HCT116 (cell line): ENCODE results near the gene CYP2S1. TPM values are rescaled to one million over a fixed set of nuclear protein-coding genes. Genes with fewer than 3 reads are reported as not detected.

ENCODE experiments used
- ATAC-seq: fragments of 200-7000 bp; cut with Tn5 transposase; 2 replicates; pipeline ENCODE4 v1.9.1; 2020; ENCODE audit warnings: mild to moderate bottlenecking, moderate library complexity
- BruUV-seq: library from RNA; stranded (reverse); fragments of 400-500 nt; replicated peaks from 2 replicates; lab custom pipeline; 2021; lab: Mats Ljungman, UMichigan
- CTCF ChIA-PET: fragments of 300-600 bp; sonication (Branson Sonifier 250); formaldehyde crosslinking; loops from one replicate; lab custom pipeline; 2021; ENCODE audit warnings: antibody characterized with exemption; lab: Charles Lee
- POLR2A ChIA-PET: fragments of 300-600, 350-600 bp; sonication (Branson Sonifier 250); formaldehyde crosslinking; loops from one replicate; lab custom pipeline; 2021; ENCODE audit warnings: antibody characterized with exemption; lab: Charles Lee
- RAD21 ChIA-PET, 2 experiments: fragments of 300-600 bp; sonication (Branson Sonifier 250); formaldehyde crosslinking; loops; one replicate each; lab custom pipeline; 2023; ENCODE audit warnings: low total read pairs in 2 of 2; ENCODE audit not compliant: uncharacterized antibody in 2 of 2, unreplicated experiment in 2 of 2, low non-redundant PET in 1 of 2; lab: Charles Lee
- DNase-seq: peaks from one replicate; pipeline ENCODE4 v3.0.0-alpha.2; 2010; ENCODE audit warnings: low read depth, low spot score
- H2AFZ ChIP-seq: fragments of 200-600 bp; shearing (Covaris generic), sonication (generic); 2 replicates; pipeline ENCODE4 v1.6.1; 2017; ENCODE audit warnings: low read depth, mixed run types, mixed read lengths, antibody characterized with exemption, low read length; ENCODE audit not compliant: poor library complexity, severe bottlenecking
- H3K27ac ChIP-seq: 2 replicates; pipeline ENCODE4 v1.5.1; 2012; ENCODE audit warnings: low read depth, low read length
- H3K27me3 ChIP-seq: fragments of 200-600 bp; sonication (generic); 2 replicates; pipeline ENCODE4 v1.6.1; 2016; ENCODE audit warnings: mixed run types, low read length, mixed read lengths; ENCODE audit not compliant: insufficient read depth
- H3K36me3 ChIP-seq, 2 experiments: fragments of 200-500 bp in 1 of 2; fragments of 200-600 bp in 1 of 2; sonication (Bioruptor generic) in 1 of 2; sonication (generic) in 1 of 2; 2 replicates each; pipeline versions ENCODE4 v1.5.1 to v1.6.1; 2014 to 2016; ENCODE audit warnings: low read length in 2 of 2, inconsistent platforms in 1 of 2, mixed read lengths in 1 of 2, mixed run types in 1 of 2; ENCODE audit not compliant: insufficient read depth in 2 of 2, control insufficient read depth in 1 of 2
- H3K4me1 ChIP-seq, 2 experiments: fragments of 200-600 bp in 1 of 2; sonication (generic) in 1 of 2; 2 replicates each; pipeline versions ENCODE4 v1.5.1 to v1.6.1; 2012 to 2017; ENCODE audit warnings: low read length in 2 of 2, inconsistent platforms in 1 of 2, mild to moderate bottlenecking in 1 of 2, mixed read lengths in 1 of 2, mixed run types in 1 of 2, moderate library complexity in 1 of 2; ENCODE audit not compliant: insufficient read depth in 2 of 2, control insufficient read depth in 1 of 2
- H3K4me2 ChIP-seq: fragments of 200-600 bp; sonication (generic); 2 replicates; pipeline ENCODE4 v1.6.1; 2017; ENCODE audit warnings: mixed run types, low read length, mixed read lengths
- H3K4me3 ChIP-seq, 2 experiments: fragments of 200-600 bp in 1 of 2; sonication (generic) in 1 of 2; replicated peaks in 1 of 2; 2 replicates each; pipeline ENCODE4 v1.5.1; 2011 to 2016; ENCODE audit warnings: low read length in 2 of 2, control low read depth in 1 of 2, low read depth in 1 of 2, mild to moderate bottlenecking in 1 of 2, mixed read lengths in 1 of 2, mixed run types in 1 of 2
- H3K79me2 ChIP-seq: fragments of 200-600 bp; sonication (generic); 2 replicates; pipeline ENCODE4 v1.6.1; 2017; ENCODE audit warnings: mild to moderate bottlenecking, mixed run types, low read length, moderate library complexity, mixed read lengths; ENCODE audit not compliant: insufficient read depth
- H3K9ac ChIP-seq: fragments of 200-600 bp; sonication (generic); 2 replicates; pipeline ENCODE4 v1.6.1; 2016; ENCODE audit warnings: low read length, mixed read lengths
- H3K9me2 ChIP-seq: fragments of 200-600 bp; sonication (generic), shearing (Covaris generic); 2 replicates; pipeline ENCODE4 v1.6.1; 2017; ENCODE audit warnings: mixed run types, mild to moderate bottlenecking, moderate library complexity; ENCODE audit not compliant: insufficient read depth
- H3K9me3 ChIP-seq, 2 experiments: fragments of 200-500 bp in 1 of 2; fragments of 200-600 bp in 1 of 2; sonication (Bioruptor generic) in 1 of 2; sonication (generic) in 1 of 2; 2 replicates each; pipeline ENCODE4 v1.6.1; 2014 to 2017; ENCODE audit warnings: low read length in 2 of 2, mixed read lengths in 2 of 2, inconsistent platforms in 1 of 2, low read depth in 1 of 2, mild to moderate bottlenecking in 1 of 2, mixed run types in 1 of 2, moderate library complexity in 1 of 2; ENCODE audit not compliant: control insufficient read depth in 1 of 2, insufficient read depth in 1 of 2
- H4K20me1 ChIP-seq: fragments of 200-600 bp; sonication (generic), shearing (Covaris generic); 2 replicates; pipeline ENCODE4 v1.6.1; 2017; ENCODE audit warnings: mixed run types, mild to moderate bottlenecking, moderate library complexity; ENCODE audit not compliant: insufficient read depth
- CBX3 ChIP-seq: IDR thresholded peaks from 2 replicates; pipeline ENCODE4 v1.6.1; 2012; ENCODE audit warnings: low read depth
- CEBPB ChIP-seq: IDR thresholded peaks from 2 replicates; pipeline ENCODE4 v1.6.1; 2012; ENCODE audit warnings: low read depth
- CTCF ChIP-seq, 3 experiments: fragments of 200-600 bp in 1 of 3; sonication (generic) in 1 of 3; IDR thresholded peaks in 2 of 3; conservative IDR thresholded peaks in 1 of 3; 2 replicates each; pipeline ENCODE4 v1.5.1; 2012 to 2017; ENCODE audit warnings: low read depth in 2 of 3, low read length in 2 of 3, antibody characterized with exemption in 1 of 3, borderline replicate concordance in 1 of 3, control low read depth in 1 of 3, mild to moderate bottlenecking in 1 of 3, mixed read lengths in 1 of 3, mixed run types in 1 of 3, moderate library complexity in 1 of 3; ENCODE audit not compliant: insufficient read depth in 1 of 3
- EGR1 ChIP-seq: IDR thresholded peaks from 2 replicates; pipeline ENCODE4 v1.6.1; 2012; ENCODE audit warnings: low read depth
- ELF1 ChIP-seq: IDR thresholded peaks from 2 replicates; pipeline ENCODE4 v1.6.1; 2012; ENCODE audit warnings: low read depth, borderline replicate concordance
- EZH2phosphoT487 ChIP-seq: fragments of 200-600 bp; IDR thresholded peaks from 2 replicates; pipeline ENCODE4 v1.6.1; 2018; ENCODE audit warnings: antibody characterized with exemption, borderline replicate concordance
- FOSL1 ChIP-seq: IDR thresholded peaks from 2 replicates; pipeline ENCODE4 v1.6.1; 2012; ENCODE audit warnings: low read depth
- JUND ChIP-seq: IDR thresholded peaks from 2 replicates; pipeline ENCODE4 v1.6.1; 2012
- MAX ChIP-seq: IDR thresholded peaks from 2 replicates; pipeline ENCODE4 v1.6.1; 2012
- POLR2A ChIP-seq: IDR thresholded peaks from 2 replicates; pipeline ENCODE4 v1.7.0; 2011; ENCODE audit warnings: borderline replicate concordance; ENCODE audit not compliant: insufficient read depth, insufficient read length; ENCODE audit errors: extremely low read depth
- POLR2AphosphoS5 ChIP-seq: IDR thresholded peaks from 2 replicates; pipeline ENCODE4 v1.6.1; 2011; ENCODE audit warnings: mild to moderate bottlenecking, low read depth, low read length, moderate library complexity
- SP1 ChIP-seq: IDR thresholded peaks from 2 replicates; pipeline ENCODE4 v1.6.1; 2012; ENCODE audit warnings: low read depth
- TCF7L2 ChIP-seq: IDR thresholded peaks from 2 replicates; pipeline ENCODE4 v1.7.0; 2011; ENCODE audit warnings: borderline replicate concordance, inconsistent platforms; ENCODE audit not compliant: insufficient read depth, insufficient read length; ENCODE audit errors: extremely low read depth
- YY1 ChIP-seq: IDR thresholded peaks from 2 replicates; pipeline ENCODE4 v1.6.1; 2011; ENCODE audit warnings: low read length, low read depth, moderate library complexity, mild to moderate bottlenecking; ENCODE audit not compliant: insufficient replicate concordance; ENCODE audit errors: extremely low read depth
- ZFX ChIP-seq: fragments of 450-650 bp; IDR thresholded peaks from 2 replicates; pipeline ENCODE4 v1.6.1; 2017
- ZNF274 ChIP-seq: fragments of 200-500 bp; sonication (Bioruptor generic); IDR thresholded peaks from 2 replicates; pipeline ENCODE4 v1.6.1; 2014; ENCODE audit warnings: mild to moderate bottlenecking, low read depth, low read length, inconsistent platforms
- intact Hi-C: fragments of 100-400 bp; cut with micrococcal nuclease; formaldehyde crosslinking; loops from 2 replicates; pipeline ENCODE4 v1.10.0; 2022
- total RNA-seq: library from RNA; stranded (reverse); gene quantifications from one replicate; pipeline ENCODE4 v1.2.1, GENCODE V29; 2021; ENCODE audit not compliant: unreplicated experiment
- TF ChIP-seq, protein P1 (sequence below): IDR thresholded peaks from 2 replicates; pipeline ENCODE4 v1.6.1; 2012
- TF ChIP-seq, protein P2 (sequence below): IDR thresholded peaks from 2 replicates; pipeline ENCODE4 v1.6.1; 2012; ENCODE audit warnings: low read depth

The CYP2S1 gene
- total RNA-seq, 1 experiment from 2014 or later, result 17.6 TPM

GRCh38 chr19:41175801-41176777, 16.9 kb upstream of the CYP2S1 start:
- CTCF ChIA-PET, result interaction anchor here (0.8 to 1.1 kb wide), 2 partner anchors 17 to 28 kb away, joined by 3 read pairs; no protein-coding TSS in a partner anchor
- TF ChIP-seq TCF7L2 (peak; percentile 97), CTCF (IDR thresholded peaks at IDR 0.05 in 2 of 3, conservative IDR thresholded peaks at IDR 0.05 in 1 of 3; ENCODE audit: borderline replicate concordance in 1 of 3, insufficient read depth in 1 of 3, low read depth in 2 of 3, low read length in 2 of 3) (no peak), POLR2AphosphoS5 (peak; percentile 48; the same call in 1 of the 2 replicates), SP1 (peak; percentile 78), FOSL1 (peak; percentile 86), ELF1 (no peak; the same call in 1 of the 2 replicates), POLR2A (no peak), MAX (peak; percentile 61), CEBPB (no peak; the same call in 1 of the 2 replicates), EZH2phosphoT487 (no peak), JUND (peak; percentile 94), ZFX (no peak), YY1 (no peak), EGR1 (no peak), ZNF274 (no peak), CBX3 (0 out of 2 replicates have a peak, but pooled peaks have one; percentile 64)
- TF ChIP-seq, protein P1, sequence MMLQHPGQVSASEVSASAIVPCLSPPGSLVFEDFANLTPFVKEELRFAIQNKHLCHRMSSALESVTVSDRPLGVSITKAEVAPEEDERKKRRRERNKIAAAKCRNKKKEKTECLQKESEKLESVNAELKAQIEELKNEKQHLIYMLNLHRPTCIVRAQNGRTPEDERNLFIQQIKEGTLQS, result no peak
- TF ChIP-seq, protein P2, sequence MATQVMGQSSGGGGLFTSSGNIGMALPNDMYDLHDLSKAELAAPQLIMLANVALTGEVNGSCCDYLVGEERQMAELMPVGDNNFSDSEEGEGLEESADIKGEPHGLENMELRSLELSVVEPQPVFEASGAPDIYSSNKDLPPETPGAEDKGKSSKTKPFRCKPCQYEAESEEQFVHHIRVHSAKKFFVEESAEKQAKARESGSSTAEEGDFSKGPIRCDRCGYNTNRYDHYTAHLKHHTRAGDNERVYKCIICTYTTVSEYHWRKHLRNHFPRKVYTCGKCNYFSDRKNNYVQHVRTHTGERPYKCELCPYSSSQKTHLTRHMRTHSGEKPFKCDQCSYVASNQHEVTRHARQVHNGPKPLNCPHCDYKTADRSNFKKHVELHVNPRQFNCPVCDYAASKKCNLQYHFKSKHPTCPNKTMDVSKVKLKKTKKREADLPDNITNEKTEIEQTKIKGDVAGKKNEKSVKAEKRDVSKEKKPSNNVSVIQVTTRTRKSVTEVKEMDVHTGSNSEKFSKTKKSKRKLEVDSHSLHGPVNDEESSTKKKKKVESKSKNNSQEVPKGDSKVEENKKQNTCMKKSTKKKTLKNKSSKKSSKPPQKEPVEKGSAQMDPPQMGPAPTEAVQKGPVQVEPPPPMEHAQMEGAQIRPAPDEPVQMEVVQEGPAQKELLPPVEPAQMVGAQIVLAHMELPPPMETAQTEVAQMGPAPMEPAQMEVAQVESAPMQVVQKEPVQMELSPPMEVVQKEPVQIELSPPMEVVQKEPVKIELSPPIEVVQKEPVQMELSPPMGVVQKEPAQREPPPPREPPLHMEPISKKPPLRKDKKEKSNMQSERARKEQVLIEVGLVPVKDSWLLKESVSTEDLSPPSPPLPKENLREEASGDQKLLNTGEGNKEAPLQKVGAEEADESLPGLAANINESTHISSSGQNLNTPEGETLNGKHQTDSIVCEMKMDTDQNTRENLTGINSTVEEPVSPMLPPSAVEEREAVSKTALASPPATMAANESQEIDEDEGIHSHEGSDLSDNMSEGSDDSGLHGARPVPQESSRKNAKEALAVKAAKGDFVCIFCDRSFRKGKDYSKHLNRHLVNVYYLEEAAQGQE, result no peak

More at GRCh38 chr19:41175801-41176777, 16.9 kb upstream of the CYP2S1 start:
- no TSS peak for BruUV-seq
- no peaks in the 10 kb centered on the region for H3K9me3 ChIP-seq
- no peaks in the 10 kb centered on the region for H4K20me1 ChIP-seq
- H3K36me3 ChIP-seq, result no peaks in the 10 kb centered on the region
- H3K4me1 ChIP-seq, result peaks cover 25 to 58% of the 10 kb centered on the region in 2 experiments
- H3K27me3 ChIP-seq, result no peaks in the 10 kb centered on the region
- H3K9me2 ChIP-seq, result no peaks in the 10 kb centered on the region
- peak overlapping the region; percentile 90 for H3K4me2 ChIP-seq
- H2AFZ ChIP-seq, result peak overlapping the region; percentile 59
- intact Hi-C loops, result no loop called here
- DNase-seq (peak; percentile 92), ATAC-seq (peak; percentile 95)
- H3K79me2 ChIP-seq, result no peaks in the 10 kb centered on the region
- H3K27ac ChIP-seq, result peak overlapping the region; percentile 72
- RAD21 ChIA-PET, result no interaction called here
- POLR2A ChIA-PET, result interaction anchor here (1.2 kb wide), 1 partner anchor 18 kb away, joined by 3 read pairs; no protein-coding TSS in a partner anchor
- H3K9ac ChIP-seq, result peak overlapping the region; percentile 66
- H3K4me3 ChIP-seq, result peak overlapping the region; percentile 40 to 65
